Karpas-422 (cell line): ENCODE data around the gene SFTPA2. TPM values are rescaled to one million over a fixed set of nuclear protein-coding genes. Genes with fewer than 3 reads are reported as not detected.

Experiments used
- small RNA-seq: library from RNA; depleted of rRNA; stranded (forward); fragments of <200 nt; gene quantifications from one replicate; pipeline ENCODE3, GENCODE V24; 2014
- total RNA-seq: library from RNA; depleted of rRNA; stranded (reverse); fragments of >200 nt; shearing (Covaris generic); gene quantifications from 2 replicates; pipeline ENCODE4 v1.2.3, GENCODE V29; 2014; ENCODE audit warnings: low replicate concordance; rRNA removed

Gene SFTPA2
- total RNA-seq, 1 experiment from 2014 or later = not detected

Small RNA genes lying within 50 kb of the gene (small RNA-seq; reads per million reads assigned to genes)
- not detected for gene BX248123.2
- gene RPS12P18 = not detected

Other genes with a start within 250 kb of the SFTPA2 start
- 29.4 and 32.1 TPM in 2 replicates for gene PPIF, start 212.9 kb downstream of the SFTPA2 start, total RNA-seq
- 0.60 and 0.61 TPM in 2 replicates for gene ZCCHC24, start 114.8 kb downstream of the SFTPA2 start, total RNA-seq
- gene EIF5AL1, start 47.9 kb downstream of the SFTPA2 start, total RNA-seq = 0.11 TPM in 1 of 2 replicates, not detected in the other
- gene SFTPA1, start 50.5 kb upstream of the SFTPA2 start, total RNA-seq = not detected in 2 replicates
- gene NUTM2B, start 142.8 kb upstream of the SFTPA2 start, total RNA-seq = 0.34 and 0.61 TPM in 2 replicates